ENCODE data around the gene APOOL. TPM values are rescaled to one million over a fixed set of nuclear protein-coding genes. Genes with fewer than 3 reads are reported as not detected.
"Not testable (repeated sequence)": the region's sequence is repeated elsewhere in the genome, so short reads cannot be mapped to it uniquely, and the experiment has no call there.

The APOOL gene
- total and polyA plus RNA-seq, 2 of the 13 experiments (the other 11 are each of a cell fraction or from before 2014, with no cell fraction given): 7.3 to 13.9 TPM

GRCh38 chrX:85065512-85066198 lies 62.0 kb downstream of the APOOL start (continued):
- TF ChIP-seq ZNF740 (CRISPR knock-in tag; IDR thresholded peaks at IDR 0.05) (no peak), HHEX (CRISPR knock-in tag; IDR thresholded peaks at IDR 0.05) (no peak), TBL1XR1 (IDR thresholded peaks at IDR 0.05; ENCODE audit: borderline replicate concordance, low read length, partially characterized antibody) (no peak), MAF1 (CRISPR knock-in tag; IDR thresholded peaks at IDR 0.05; ENCODE audit: borderline replicate concordance) (no peak), TSC22D2 (CRISPR knock-in tag; IDR thresholded peaks at IDR 0.05; ENCODE audit: borderline replicate concordance) (no peak)

GRCh38 chrX:85077247-85077646 lies 73.6 kb downstream of the APOOL start:
- H2AFZ ChIP-seq (ENCODE audit: low read length); H3K9ac ChIP-seq (ENCODE audit: insufficient read depth, low read depth, low read length); in situ Hi-C loops (cut with HindIII; ENCODE audit: extremely low pct_ligation_motif_present, low pct_unique_long_range_greater_than_20kb); H3K4me1 ChIP-seq (ENCODE audit: insufficient read depth, low read length); H3K27ac ChIP-seq (ENCODE audit: extremely low read length, insufficient read depth, low read length); H4K20me1 ChIP-seq (ENCODE audit: insufficient read depth, low read length); POLR2A ChIA-PET; H3K4me3 ChIP-seq (replicated peaks in 1 of 3; ENCODE audit: insufficient read depth in 1 of 3, low read depth in 2 of 3, low read length in 3 of 3); H3K9me3 ChIP-seq (ENCODE audit: low read length); H3K4me2 ChIP-seq (ENCODE audit: low read depth, low read length); H3K27me3 ChIP-seq (ENCODE audit: control insufficient read depth in 1 of 2, insufficient read depth in 2 of 2, low read length in 2 of 2); intact Hi-C loops (cut with micrococcal nuclease; ENCODE audit: unreplicated experiment); H3K36me3 ChIP-seq (replicated peaks in 1 of 2; ENCODE audit: control insufficient read depth in 1 of 2, insufficient read depth in 2 of 2, low read length in 2 of 2); FAIRE-seq; BruUV-seq (replicated peaks); ATAC-seq; CTCF ChIA-PET (ENCODE audit: low intra/inter-chr PET ratio, low total read pairs); DNase-seq (ENCODE audit: low spot score); H3K79me2 ChIP-seq (ENCODE audit: insufficient read depth, low read length): not testable (repeated sequence)
- WGBS (ENCODE audit: low lambda C conversion rate): 100% methylated on average over 1 of the region's 1 CpG

All from HepG2 (cell line).